Stimulated activated naive CD8-positive, alpha-beta T cell treated with anti-CD3 and anti-CD28 coated beads, Interleukin-15, Interleukin-2, amounts not matched to agents 100 ng/mL and 50 ng/mL, for 24 hours (primary cell): ENCODE measurements around the gene DISP3.

Experiments used
- H3K27ac Mint-ChIP-seq: one replicate; pipeline ENCODE4 v1.8.0; 2021; ENCODE audit warnings: mild to moderate bottlenecking, mixed read lengths
- H3K27me3 Mint-ChIP-seq: one replicate; pipeline ENCODE4 v1.8.0; 2021; ENCODE audit warnings: mixed read lengths
- H3K36me3 Mint-ChIP-seq: one replicate; pipeline ENCODE4 v1.8.0; 2021; ENCODE audit warnings: low read depth, mixed read lengths
- H3K4me1 Mint-ChIP-seq: one replicate; pipeline ENCODE4 v1.8.0; 2021; ENCODE audit warnings: low read depth, mixed read lengths
- H3K4me3 Mint-ChIP-seq: one replicate; pipeline ENCODE4 v1.8.0; 2021; ENCODE audit warnings: mild to moderate bottlenecking, mixed read lengths
- H3K9me3 Mint-ChIP-seq: one replicate; pipeline ENCODE4 v1.8.0; 2021; ENCODE audit warnings: mixed read lengths

The DISP3 gene

DNA sequence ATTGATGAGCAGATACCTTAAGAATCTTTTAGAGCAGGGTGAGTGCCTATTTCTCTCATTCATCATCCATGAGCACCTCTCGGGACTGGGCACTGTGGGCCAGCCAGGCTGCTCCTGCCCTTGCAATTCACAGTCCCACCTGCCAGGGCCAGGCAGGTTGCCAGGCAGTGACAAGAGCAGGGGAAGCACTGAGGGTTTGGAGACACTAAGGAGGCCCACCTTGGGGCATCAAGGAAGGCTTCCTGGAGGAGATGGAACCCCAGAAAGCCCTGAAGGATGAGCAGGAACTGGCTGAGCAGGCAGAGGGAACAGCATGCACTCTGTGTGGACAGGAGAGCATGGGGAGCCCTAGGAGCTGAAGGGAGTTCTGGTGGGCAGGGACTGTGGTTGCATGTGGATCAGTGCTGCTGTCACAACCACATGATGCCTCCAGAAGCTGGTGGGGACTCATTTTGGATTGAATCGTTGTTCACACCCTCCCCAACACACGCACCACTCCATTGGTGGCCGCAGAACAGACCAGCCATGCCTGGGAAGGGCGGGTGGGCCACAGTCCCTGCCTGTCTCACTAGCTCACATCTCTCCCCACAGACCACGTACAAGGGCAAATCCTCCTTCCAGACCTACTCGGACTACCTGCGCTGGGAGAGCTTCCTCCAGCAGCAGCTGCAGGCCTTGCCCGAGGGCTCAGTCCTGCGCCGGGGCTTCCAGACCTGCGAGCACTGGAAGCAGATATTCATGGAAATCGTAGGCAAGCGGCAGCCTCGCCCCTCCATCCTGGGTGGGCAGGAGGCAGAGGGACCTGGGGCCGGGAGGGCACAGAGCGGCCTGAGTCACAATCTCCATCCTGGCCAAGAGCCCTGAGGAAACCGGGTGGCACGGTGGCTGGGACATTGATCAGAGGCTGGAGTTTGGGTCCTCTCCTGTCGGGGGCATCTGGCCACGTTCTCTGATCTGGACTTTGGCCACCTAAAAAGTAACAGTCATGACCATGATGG, 55.1 kb downstream of the DISP3 start:
- Mint-ChIP-seq H3K4me1 (no peaks in the 10 kb centered on the region), H3K4me3 (no peak overlapping the region)

DNA sequence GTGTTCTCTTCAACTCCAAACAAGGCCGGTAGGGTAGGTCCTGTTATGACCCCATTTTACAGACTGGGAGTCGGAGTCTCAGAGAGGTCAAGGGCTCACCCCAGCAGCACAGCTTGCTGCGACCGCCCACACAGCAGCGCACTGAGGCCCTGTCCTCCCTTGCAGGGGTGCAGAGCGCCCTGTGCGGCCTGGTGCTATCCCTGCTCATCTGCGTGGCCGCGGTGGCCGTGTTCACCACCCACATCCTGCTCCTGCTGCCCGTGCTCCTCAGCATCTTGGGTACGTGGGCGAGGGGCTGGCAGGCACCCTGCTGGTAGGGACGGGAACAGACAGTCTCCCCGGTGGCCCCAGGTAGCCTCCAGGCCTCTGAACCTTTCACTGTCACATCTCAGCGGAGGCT, 55.9 kb downstream of the DISP3 start:
- H3K9me3 Mint-ChIP-seq = no peaks in the 10 kb centered on the region
- H3K36me3 Mint-ChIP-seq = no peaks in the 10 kb centered on the region
- no peak overlapping the region for H3K4me3 Mint-ChIP-seq

More for the DNA sequence above, 55.1 kb downstream of the DISP3 start:
- Mint-ChIP-seq H3K27me3 (no peaks in the 10 kb centered on the region), H3K36me3 (no peaks in the 10 kb centered on the region), H3K27ac (no peak overlapping the region), H3K9me3 (no peaks in the 10 kb centered on the region)

DNA sequence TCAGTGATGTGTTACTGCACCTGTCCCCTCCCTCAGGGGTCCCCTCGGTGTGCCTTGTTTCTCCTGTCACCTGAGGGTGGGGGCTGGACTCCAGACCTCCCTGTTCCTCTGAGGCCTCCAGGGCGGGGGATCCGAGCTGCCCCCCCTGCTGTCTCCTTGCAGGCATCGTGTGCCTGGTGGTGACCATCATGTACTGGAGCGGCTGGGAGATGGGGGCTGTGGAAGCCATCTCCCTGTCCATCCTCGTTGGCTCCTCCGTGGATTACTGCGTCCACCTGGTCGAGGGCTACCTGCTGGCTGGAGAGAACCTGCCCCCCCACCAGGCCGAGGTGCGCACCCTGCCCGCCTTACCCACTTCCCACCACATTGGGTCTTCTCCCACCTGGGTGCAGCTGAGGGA, 56.4 kb downstream of the DISP3 start:
- H3K9me3 Mint-ChIP-seq = no peaks in the 10 kb centered on the region
- H3K36me3 Mint-ChIP-seq = no peaks in the 10 kb centered on the region
- H3K27ac Mint-ChIP-seq = no peak overlapping the region
- no peaks in the 10 kb centered on the region for H3K4me1 Mint-ChIP-seq
- no peak overlapping the region for H3K4me3 Mint-ChIP-seq
- no peaks in the 10 kb centered on the region for H3K27me3 Mint-ChIP-seq

More for the DNA sequence above, 55.9 kb downstream of the DISP3 start:
- Mint-ChIP-seq H3K27me3 (no peaks in the 10 kb centered on the region), H3K4me1 (no peaks in the 10 kb centered on the region), H3K27ac (no peak overlapping the region)

DNA sequence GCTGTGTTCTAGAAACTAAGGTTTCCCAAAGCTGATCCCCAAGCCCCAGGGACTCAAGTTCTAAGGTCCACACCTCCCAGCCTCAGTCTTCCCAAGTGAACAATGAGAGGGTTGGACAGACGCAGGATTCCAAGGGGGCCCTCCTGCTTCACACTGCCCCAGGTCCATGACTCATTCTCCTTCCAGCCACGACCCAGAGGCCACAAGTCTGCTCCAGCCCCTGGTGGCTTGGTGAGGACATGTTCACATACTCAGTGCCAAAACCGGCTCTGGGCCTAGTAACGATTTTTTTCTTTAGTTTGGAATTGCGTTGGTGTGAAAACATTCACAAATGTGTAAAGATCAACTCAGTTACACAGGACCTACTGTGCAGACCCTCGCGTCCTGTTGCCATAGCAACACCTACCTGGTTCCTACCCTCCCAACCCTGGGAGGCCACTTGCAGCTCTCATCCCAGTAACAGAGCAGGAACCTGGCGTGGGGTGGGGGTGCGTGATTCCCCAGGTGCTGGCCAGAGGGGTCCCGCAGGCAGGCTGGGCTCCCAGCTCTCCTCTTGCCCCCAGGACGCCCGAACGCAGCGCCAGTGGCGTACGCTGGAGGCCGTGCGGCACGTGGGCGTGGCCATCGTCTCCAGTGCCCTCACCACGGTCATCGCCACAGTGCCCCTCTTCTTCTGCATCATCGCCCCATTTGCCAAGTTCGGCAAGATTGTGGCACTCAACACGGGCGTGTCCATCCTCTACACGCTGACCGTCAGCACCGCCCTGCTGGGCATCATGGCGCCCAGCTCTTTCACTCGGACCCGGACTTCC, 57.0 kb downstream of the DISP3 start:
- H3K4me1 Mint-ChIP-seq = no peaks in the 10 kb centered on the region
- H3K27ac Mint-ChIP-seq = no peak overlapping the region
- no peaks in the 10 kb centered on the region for H3K9me3 Mint-ChIP-seq
- H3K36me3 Mint-ChIP-seq = no peaks in the 10 kb centered on the region
- H3K27me3 Mint-ChIP-seq = no peaks in the 10 kb centered on the region
- no peak overlapping the region for H3K4me3 Mint-ChIP-seq

DNA sequence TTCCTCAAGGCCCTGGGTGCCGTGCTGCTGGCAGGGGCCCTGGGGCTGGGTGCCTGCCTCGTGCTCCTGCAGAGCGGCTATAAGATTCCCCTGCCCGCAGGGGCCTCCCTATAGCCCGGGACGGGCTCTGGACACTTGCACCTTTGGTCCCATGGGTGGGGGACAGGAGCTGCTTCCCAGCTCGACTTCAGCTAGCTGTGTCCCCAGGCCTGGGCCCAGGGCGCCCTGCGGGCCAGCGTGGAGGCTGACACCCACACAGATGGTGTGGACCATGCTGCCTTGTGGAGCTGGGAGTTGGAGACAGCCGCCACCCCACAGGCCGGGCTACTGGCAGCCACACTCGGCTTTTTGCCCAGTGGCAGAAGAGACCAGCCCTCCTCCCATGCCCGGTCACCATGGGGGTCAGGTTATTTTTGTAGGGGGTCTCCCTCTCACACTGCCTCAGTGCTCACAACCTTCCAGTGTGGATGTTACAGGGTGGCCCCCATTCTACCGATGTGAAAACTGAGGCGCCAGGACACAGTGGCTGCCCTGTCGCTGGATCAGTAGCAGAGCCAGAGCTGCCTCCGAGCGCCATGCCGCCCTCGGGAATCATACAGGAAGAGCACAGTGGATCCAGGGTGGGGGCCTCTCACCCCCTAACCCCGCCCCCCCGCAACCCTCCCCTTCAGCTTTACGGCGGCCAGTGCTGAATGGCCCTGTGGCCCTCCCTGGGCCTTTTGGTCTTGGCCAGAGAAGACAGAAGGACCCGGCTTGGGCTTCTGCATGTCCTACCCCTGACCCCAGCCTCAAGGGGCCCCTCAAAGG, 57.8 kb downstream of the DISP3 start:
- Mint-ChIP-seq H3K4me1 (no peaks in the 10 kb centered on the region), H3K27me3 (no peaks in the 10 kb centered on the region), H3K27ac (no peak overlapping the region), H3K9me3 (no peaks in the 10 kb centered on the region), H3K36me3 (no peaks in the 10 kb centered on the region), H3K4me3 (no peak overlapping the region)

DNA sequence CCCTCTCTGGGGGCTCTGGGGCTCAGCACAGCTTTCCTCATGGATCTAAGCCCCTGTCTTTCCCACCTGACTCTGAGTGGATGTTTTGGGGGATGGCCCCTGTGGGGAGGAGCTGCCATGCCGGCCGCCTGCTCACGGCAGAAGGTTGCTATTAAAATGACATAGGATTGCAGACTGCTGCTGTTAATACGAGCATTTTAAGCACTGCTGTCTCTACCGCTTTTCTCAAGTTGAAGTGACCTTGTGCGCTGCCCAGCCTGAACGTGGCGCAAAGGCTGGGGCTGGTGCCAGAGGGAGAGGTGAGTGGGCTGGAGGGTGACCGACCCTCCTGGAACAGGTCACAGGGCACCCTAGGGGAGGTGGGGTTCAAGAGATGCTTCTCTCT, 58.4 kb downstream of the DISP3 start:
- H3K27me3 Mint-ChIP-seq = no peaks in the 10 kb centered on the region
- H3K9me3 Mint-ChIP-seq = no peaks in the 10 kb centered on the region
- no peaks in the 10 kb centered on the region for H3K4me1 Mint-ChIP-seq
- H3K4me3 Mint-ChIP-seq = no peak overlapping the region
- no peak overlapping the region for H3K27ac Mint-ChIP-seq
- H3K36me3 Mint-ChIP-seq = no peaks in the 10 kb centered on the region

DNA sequence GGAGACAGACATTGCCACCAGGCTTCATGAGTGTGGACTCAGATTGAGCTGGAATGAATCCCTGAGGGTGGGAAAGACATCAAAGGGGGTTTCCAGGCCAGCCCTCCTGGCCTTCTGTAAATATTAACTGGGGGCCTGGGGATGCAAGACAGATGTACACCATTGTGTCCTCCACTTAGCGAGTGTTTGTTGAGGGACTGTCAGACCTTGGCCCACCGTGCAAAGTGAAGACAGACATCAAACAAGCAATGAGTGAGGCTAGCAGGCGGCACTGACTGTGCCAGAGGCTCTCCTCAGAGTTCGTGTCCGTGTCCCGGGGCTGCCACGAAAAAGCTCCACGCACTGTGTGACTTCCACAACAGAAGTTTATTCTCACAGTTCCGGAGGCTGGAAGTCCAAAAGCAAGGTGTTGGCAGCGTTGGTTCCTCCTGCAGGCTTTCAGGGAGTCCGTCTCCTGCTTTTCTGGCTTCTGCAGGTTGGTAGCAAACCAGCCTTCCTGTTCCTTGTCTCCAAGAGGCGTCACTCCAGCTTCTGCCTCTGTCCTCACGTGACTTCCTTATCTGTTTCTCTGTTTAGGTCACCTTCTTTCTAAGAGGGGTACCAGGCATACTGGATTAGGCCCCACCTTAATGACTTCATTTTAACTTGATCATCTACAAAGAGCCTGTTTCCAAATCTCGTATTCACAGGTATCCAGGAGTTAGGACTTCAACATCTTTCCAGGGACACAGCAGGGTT, 59.1 kb downstream of the DISP3 start:
- Mint-ChIP-seq H3K27ac (no peak overlapping the region), H3K36me3 (no peaks in the 10 kb centered on the region), H3K9me3 (no peaks in the 10 kb centered on the region), H3K27me3 (no peaks in the 10 kb centered on the region), H3K4me1 (no peaks in the 10 kb centered on the region), H3K4me3 (no peak overlapping the region)

DNA sequence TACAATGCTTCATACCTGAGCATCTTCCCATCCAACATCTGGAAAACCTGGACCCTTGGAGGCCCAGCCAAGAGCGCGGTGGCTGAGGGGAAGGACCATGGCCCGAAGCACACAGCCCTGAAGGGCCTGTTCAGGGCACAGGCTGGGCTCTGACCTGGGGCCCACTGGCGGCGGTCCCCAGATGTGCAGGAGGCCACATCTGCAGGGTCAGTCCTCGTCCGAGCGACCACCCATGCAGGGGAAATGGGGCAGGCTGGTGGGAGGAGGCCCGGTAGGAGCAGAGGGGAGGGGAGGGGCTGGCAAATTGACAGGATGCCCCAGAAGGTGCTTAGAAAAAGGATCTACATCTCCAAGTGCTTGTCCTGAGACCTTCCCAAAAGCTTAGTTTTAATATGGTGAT, 59.9 kb downstream of the DISP3 start:
- no peaks in the 10 kb centered on the region for H3K4me1 Mint-ChIP-seq
- no peaks in the 10 kb centered on the region for H3K27me3 Mint-ChIP-seq
- H3K27ac Mint-ChIP-seq = no peak overlapping the region
- H3K4me3 Mint-ChIP-seq = no peak overlapping the region
- H3K36me3 Mint-ChIP-seq = no peaks in the 10 kb centered on the region
- no peaks in the 10 kb centered on the region for H3K9me3 Mint-ChIP-seq

DNA sequence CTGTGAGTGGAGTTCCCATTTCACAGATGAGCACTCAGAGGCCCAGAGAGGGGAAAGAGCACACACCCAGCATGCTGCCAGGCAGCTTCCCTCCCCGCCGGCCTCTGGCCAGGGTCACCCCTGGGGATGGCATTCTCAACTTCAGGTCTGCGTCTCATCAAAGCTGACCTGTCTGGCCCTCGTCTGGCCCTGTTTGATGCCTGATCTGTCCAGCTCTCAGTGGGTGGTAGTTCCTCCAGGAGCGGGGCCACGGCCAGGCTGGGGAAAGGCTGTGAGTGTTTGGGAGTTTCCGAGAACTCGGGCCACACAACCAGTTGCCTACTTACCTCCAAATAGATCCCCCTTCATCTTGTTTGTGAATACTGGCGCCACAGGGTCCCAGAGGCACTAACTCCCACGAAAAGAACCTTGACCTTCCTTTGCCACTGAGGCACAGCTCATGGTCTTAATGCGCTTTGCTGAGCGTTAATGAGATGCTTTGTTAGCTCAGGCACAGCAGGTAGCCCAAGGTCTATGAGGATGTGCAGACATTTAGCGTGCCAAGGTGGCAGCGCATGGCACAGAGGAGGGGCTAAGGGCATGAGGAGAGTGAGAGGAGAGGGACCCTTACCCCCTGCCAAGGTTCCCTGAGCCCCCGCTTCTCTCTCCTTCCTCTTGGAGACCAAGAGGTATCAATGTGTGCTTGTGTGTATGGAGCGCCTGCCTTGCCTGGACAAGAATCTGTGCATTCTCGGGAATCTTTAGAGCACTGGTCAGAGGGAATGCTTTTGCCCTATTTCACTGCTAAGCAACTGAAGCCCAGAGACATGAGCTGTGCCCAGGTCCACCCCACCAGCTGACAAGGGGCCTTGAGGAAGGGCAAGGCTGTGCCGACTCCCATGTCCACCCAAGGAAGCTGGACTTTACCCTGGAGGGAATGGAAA, 61.2 kb downstream of the DISP3 start:
- no peaks in the 10 kb centered on the region for H3K4me1 Mint-ChIP-seq
- H3K9me3 Mint-ChIP-seq = no peaks in the 10 kb centered on the region
- no peak overlapping the region for H3K27ac Mint-ChIP-seq
- no peak overlapping the region for H3K4me3 Mint-ChIP-seq
- H3K36me3 Mint-ChIP-seq = no peaks in the 10 kb centered on the region
- peaks cover 5% of the 10 kb centered on the region for H3K27me3 Mint-ChIP-seq

DNA sequence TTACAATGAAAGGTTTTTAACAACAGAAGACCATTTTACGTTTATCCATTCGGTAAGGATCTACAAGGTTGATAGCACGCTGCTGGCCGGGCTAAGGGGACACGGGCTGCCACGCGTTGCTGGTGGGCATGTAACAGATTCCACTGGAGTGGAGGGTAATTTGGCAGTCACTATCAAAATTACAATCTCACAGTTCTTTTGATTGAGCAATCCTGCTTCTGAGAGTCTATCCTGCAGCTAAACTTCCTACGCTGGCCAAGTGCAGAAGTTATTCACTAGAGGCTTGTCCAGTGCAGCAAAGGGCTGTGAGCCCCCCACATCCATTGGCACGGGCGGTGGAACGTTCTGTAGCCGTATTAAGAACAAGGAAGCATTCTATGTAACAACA, 61.8 kb downstream of the DISP3 start:
- Mint-ChIP-seq H3K4me1 (no peaks in the 10 kb centered on the region), H3K36me3 (no peaks in the 10 kb centered on the region), H3K27me3 (peaks cover 5% of the 10 kb centered on the region), H3K9me3 (no peaks in the 10 kb centered on the region), H3K27ac (no peak overlapping the region), H3K4me3 (no peak overlapping the region)

DNA sequence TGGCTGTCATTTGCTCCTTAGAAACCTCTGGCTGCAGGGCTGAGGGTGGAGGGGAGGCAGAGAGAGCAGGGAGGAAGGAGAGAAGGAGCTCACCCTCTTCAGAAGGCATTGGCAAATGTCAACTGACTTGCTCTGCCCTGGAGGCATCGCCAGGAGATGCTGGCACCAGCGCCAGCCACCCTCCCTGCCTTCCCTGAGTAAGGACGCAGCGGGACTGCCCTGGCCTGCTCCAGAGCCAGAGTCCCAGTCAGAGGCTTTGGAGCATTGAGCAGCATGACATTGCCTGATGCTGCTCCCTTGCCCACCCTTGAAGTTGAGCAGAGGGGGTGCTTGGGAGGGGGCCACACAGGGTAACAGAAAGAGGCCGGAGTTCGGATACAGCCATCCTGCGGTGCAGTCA, 62.3 kb downstream of the DISP3 start:
- no peaks in the 10 kb centered on the region for H3K4me1 Mint-ChIP-seq
- no peak overlapping the region for H3K4me3 Mint-ChIP-seq
- H3K9me3 Mint-ChIP-seq = no peaks in the 10 kb centered on the region
- H3K36me3 Mint-ChIP-seq = no peaks in the 10 kb centered on the region
- peaks cover 5% of the 10 kb centered on the region for H3K27me3 Mint-ChIP-seq
- no peak overlapping the region for H3K27ac Mint-ChIP-seq

DNA sequence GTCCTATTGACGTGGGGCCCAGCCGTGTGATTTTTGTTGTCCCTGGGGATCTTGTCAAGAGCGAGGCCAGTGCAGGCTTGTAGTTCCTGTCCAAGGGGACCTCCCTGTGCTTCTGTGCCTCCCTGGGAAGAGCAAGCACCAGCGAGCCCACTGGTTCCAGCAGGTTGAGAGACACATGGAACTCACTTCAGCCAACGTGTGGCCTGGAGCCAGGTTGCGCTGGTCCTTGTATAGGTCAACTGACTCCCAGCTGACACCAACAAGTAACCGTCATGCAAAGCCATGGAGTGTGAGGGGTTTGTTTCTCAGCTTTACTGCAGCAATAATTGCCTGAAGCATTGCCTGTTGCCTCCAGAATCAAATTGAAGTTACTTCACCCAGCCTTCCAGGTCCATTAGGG, 63.0 kb downstream of the DISP3 start:
- H3K27ac Mint-ChIP-seq = no peak overlapping the region
- H3K4me3 Mint-ChIP-seq = no peak overlapping the region
- H3K4me1 Mint-ChIP-seq = no peaks in the 10 kb centered on the region
- peaks cover 5% of the 10 kb centered on the region for H3K27me3 Mint-ChIP-seq
- no peaks in the 10 kb centered on the region for H3K9me3 Mint-ChIP-seq
- H3K36me3 Mint-ChIP-seq = no peaks in the 10 kb centered on the region

DNA sequence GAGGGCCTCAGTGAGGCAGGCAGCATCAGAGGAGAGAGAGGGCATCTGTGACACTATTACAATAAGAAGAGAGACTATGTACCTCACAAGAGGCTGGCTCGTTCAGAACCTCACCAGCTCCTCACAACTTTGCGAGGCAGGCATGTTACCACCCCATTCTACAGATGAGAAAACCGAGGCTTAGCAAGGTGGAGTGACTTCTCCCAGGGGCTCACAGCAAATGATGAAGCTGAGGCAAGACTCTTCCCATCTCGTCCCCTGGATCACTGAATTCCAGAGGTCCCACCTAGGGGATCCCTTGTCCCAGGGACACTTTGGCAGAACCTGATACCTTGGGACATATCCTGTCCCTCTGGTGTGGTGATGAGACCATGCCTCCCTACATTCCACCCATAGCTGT, 64.4 kb downstream of the DISP3 start:
- Mint-ChIP-seq H3K4me3 (no peak overlapping the region), H3K4me1 (no peaks in the 10 kb centered on the region), H3K9me3 (no peaks in the 10 kb centered on the region), H3K36me3 (no peaks in the 10 kb centered on the region), H3K27ac (no peak overlapping the region), H3K27me3 (peaks cover 5% of the 10 kb centered on the region)
